ENCODE measurements around the gene FAM24B.

FAM24B gene

GRCh38 chr10:122828716-122829255 is 50.6 kb downstream of the FAM24B start:
- DNase-seq (ENCODE audit: low read depth, low spot score): no peak

GRCh38 chr10:122827302-122827701 is 52.1 kb downstream of the FAM24B start:
- DNase-seq (ENCODE audit: low read depth, low spot score): no peak

- DNase-seq (ENCODE audit: low read depth, low spot score): no peak
Observed at GRCh38 chr10:122822973-122823690, 56.2 kb downstream of the FAM24B start.

- DNase-seq (ENCODE audit: low read depth, low spot score): no peak
Observed at GRCh38 chr10:122821808-122822207, 57.6 kb downstream of the FAM24B start.

GRCh38 chr10:122815458-122815857 is 63.9 kb downstream of the FAM24B start:
- no peak for DNase-seq (ENCODE audit: low read depth, low spot score)

- no peak for DNase-seq (ENCODE audit: low read depth, low spot score)
Observed at GRCh38 chr10:122814493-122814892, 64.9 kb downstream of the FAM24B start.

GRCh38 chr10:122812751-122813150 is 66.6 kb downstream of the FAM24B start:
- DNase-seq (ENCODE audit: low read depth, low spot score): no peak

- DNase-seq (ENCODE audit: low read depth, low spot score): no peak
Observed at GRCh38 chr10:122802282-122802681, 77.1 kb downstream of the FAM24B start.

All from activated CD4-positive, CD25-positive, alpha-beta regulatory T cell treated with anti-CD3 and anti-CD28 coated beads, Interleukin-2, amount 50 U/mL, for 16 hours (primary cell).